Heart left ventricle (tissue), 16 donors: ENCODE results near the gene RAB11FIP4. TPM values are rescaled to one million over a fixed set of nuclear protein-coding genes. Genes with fewer than 3 reads are reported as not detected.

Experiments
- ATAC-seq, 4 donors: fragments of 200-7000 bp; cut with Tn5 transposase; one replicate each; pipeline ENCODE4 v1.9.1; 2020 to 2022; ENCODE audit warnings: moderate library complexity in 4 of 4, mild to moderate bottlenecking in 3 of 4, moderate number of reproducible peaks in 1 of 4
- DNase-seq, 5 donors: peaks; one replicate each; pipeline ENCODE4 v3.0.0-alpha.2; 2020
- H3K27ac ChIP-seq, 12 donors: fragments of 200-600 bp; sonication (generic) in 4 of 12; one replicate each; pipeline versions ENCODE4 v1.5.0 to v1.8.0; 2016 to 2022; ENCODE audit warnings: mild to moderate bottlenecking in 2 of 12
- H3K27me3 ChIP-seq, 9 donors: fragments of 200-600 bp; sonication (generic) in 2 of 9; one replicate each; pipeline versions ENCODE4 v1.5.1 to v1.8.0; 2016 to 2022; ENCODE audit warnings: mild to moderate bottlenecking in 3 of 9
- H3K36me3 ChIP-seq, 9 donors: fragments of 200-600 bp; sonication (generic) in 2 of 9; one replicate each; pipeline versions ENCODE4 v1.5.0 to v1.8.0; 2018 to 2022; ENCODE audit warnings: mild to moderate bottlenecking in 2 of 9
- H3K4me1 ChIP-seq, 12 donors: fragments of 200-600 bp; sonication (generic) in 4 of 12; one replicate each; pipeline versions ENCODE4 v1.5.0 to v1.8.0; 2016 to 2022; ENCODE audit warnings: mild to moderate bottlenecking in 3 of 12
- H3K4me3 ChIP-seq, 12 donors: fragments of 200-600 bp; sonication (generic) in 4 of 12; one replicate each; pipeline versions ENCODE4 v1.5.0 to v1.8.0; 2017 to 2022; ENCODE audit warnings: mild to moderate bottlenecking in 9 of 12, moderate library complexity in 4 of 12
- H3K9me3 ChIP-seq, 12 donors: fragments of 200-600 bp; sonication (generic) in 4 of 12; one replicate each; pipeline versions ENCODE4 v1.5.0 to v1.8.0; 2016 to 2022; ENCODE audit warnings: mild to moderate bottlenecking in 1 of 12
- POLR2A ChIP-seq, 2 donors: fragments of 450-650 bp; IDR thresholded peaks; one replicate each; pipeline ENCODE4 v1.6.1; 2017; ENCODE audit warnings: antibody characterized with exemption in 2 of 2, mild to moderate bottlenecking in 2 of 2, moderate library complexity in 2 of 2
- WGBS, 4 donors: extraction: QIAGEN DNeasy Blood & Tissue Kit in 2 of 4; methylation state at CpG; one replicate each; pipeline versions ENCODE4 v1.1.5 to v1.1.7; 2013 to 2018; 5-methylcytosine and 5-hydroxymethylcytosine counted together
- intact Hi-C, 10 donors: fragments of 100-400 bp; cut with DNase I; formaldehyde crosslinking; loops; one replicate each; pipeline versions ENCODE4 v1.11.1 to v1.14.2; 2022
- polyA plus RNA-seq, 2 donors: library from polyadenylated mRNA; stranded (reverse); fragments of 200-250 nt; gene quantifications; one replicate each; pipeline ENCODE4 v1.2.3, GENCODE V29; 2013
- total RNA-seq, 9 donors: library from RNA; depleted of rRNA in 2 of 9; stranded (reverse); fragments of >200 nt in 2 of 9; fragmentation: NEBNext Ultra II Directional in 3 of 9; extraction: Animal tissue kit (Norgen Biotek cat#: 25700) in 3 of 9; gene quantifications; one replicate each; pipeline versions ENCODE4 v1.1.0 to v1.2.4, GENCODE V29; 2016 to 2023
- TF ChIP-seq, protein P1 (sequence below), 12 donors: fragments of 200-600 bp; sonication (generic) in 4 of 12; IDR thresholded peaks; one replicate each; pipeline versions ENCODE4 v1.5.0 to v1.8.0; 2018 to 2022; ENCODE audit warnings: antibody characterized with exemption in 12 of 12, mild to moderate bottlenecking in 5 of 12
- donor health status: ischemic (EF 13 %, LVEDD 7.1; RV severe dilation, severe dysfunction).
- donor health status: healthy with polysubstance abuse.
- donor health status: DM: no; HTN: yes; CAD: no.
- donor health status: DM: no; HTN: no; CAD: no.
- donor health status: ischemic (EF 25% LVEDD 6.9; RV normal size, moderate dysfunction).
- donor health status: ischemic (EF 25% LVEDD 5.7; RV mildly dilated, moderate dysfunction).
- donor health status: healthy.
- donor health status: DM: yes; HTN: yes; CAD: no.
- donor health status: ischemic (EF 35%, LVEDD 5.7; RV mildly dilated, moderate dysfunction).
- donor health status: nonischemic (EF 11% LVEDD 7.7; RV severe dilation, severe dysfunction).
- donor health status: DM: yes; HTN: yes; CAD: no.
- donor health status: PGD.
- donor health status: ischemic (EF 29% LVEDD 5.4; RV normal size, mild dysfunction).
- donor health status: nonischemic (EF 23%, LVEDD 6.1; RV moderate dilation, normal function).

The RAB11FIP4 gene
- total and polyA plus RNA-seq, 11 donors: 1.5 to 13.7 (median 8.3) TPM

DNA sequence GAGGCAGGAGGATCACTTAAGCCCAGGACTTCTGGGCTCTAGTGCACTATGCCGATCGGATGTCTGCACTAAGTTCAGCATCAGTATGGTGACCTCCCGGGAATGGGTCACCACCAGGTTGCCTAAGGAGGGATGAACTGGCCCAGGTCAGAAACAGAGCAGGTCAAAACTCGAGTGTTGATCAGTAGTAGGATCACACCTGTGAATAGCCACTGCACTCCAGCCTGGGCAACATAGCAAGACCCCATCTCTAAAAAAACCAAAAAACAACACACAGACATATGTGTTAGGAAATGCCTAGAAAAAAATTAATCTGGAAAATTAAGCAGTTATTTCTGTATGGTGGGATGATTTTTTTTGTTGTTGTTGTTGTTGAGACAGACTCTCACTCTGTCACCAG lies 127.0 kb downstream of the RAB11FIP4 start:
- no peaks in the 10 kb centered on the region for H3K27me3 ChIP-seq
- intact Hi-C loops: loop anchor here in 1 of 10 donors (10.0 kb wide), 1 partner anchor 54 kb away; no protein-coding TSS in a partner anchor
- H3K36me3 ChIP-seq: peaks cover 0 to under 1% (median 0%) of the 10 kb centered on the region in 9 donors
- WGBS, 4 donors: 80 to 90% (median 88%) methylated on average over 4 of the region's 4 CpGs
- H3K4me1 ChIP-seq: peaks cover 0 to 7% (median 0%) of the 10 kb centered on the region in 12 donors
- ATAC-seq: no peak
- H3K4me3 ChIP-seq: no peak overlapping the region
- DNase-seq: no peak
- no peak overlapping the region for H3K27ac ChIP-seq
- no peak for TF ChIP-seq POLR2A (IDR thresholded peaks at IDR 0.05)
- TF ChIP-seq, protein P1, sequence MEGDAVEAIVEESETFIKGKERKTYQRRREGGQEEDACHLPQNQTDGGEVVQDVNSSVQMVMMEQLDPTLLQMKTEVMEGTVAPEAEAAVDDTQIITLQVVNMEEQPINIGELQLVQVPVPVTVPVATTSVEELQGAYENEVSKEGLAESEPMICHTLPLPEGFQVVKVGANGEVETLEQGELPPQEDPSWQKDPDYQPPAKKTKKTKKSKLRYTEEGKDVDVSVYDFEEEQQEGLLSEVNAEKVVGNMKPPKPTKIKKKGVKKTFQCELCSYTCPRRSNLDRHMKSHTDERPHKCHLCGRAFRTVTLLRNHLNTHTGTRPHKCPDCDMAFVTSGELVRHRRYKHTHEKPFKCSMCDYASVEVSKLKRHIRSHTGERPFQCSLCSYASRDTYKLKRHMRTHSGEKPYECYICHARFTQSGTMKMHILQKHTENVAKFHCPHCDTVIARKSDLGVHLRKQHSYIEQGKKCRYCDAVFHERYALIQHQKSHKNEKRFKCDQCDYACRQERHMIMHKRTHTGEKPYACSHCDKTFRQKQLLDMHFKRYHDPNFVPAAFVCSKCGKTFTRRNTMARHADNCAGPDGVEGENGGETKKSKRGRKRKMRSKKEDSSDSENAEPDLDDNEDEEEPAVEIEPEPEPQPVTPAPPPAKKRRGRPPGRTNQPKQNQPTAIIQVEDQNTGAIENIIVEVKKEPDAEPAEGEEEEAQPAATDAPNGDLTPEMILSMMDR (IDR thresholded peaks at IDR 0.05): no peak
- H3K9me3 ChIP-seq: no peaks in the 10 kb centered on the region

DNA sequence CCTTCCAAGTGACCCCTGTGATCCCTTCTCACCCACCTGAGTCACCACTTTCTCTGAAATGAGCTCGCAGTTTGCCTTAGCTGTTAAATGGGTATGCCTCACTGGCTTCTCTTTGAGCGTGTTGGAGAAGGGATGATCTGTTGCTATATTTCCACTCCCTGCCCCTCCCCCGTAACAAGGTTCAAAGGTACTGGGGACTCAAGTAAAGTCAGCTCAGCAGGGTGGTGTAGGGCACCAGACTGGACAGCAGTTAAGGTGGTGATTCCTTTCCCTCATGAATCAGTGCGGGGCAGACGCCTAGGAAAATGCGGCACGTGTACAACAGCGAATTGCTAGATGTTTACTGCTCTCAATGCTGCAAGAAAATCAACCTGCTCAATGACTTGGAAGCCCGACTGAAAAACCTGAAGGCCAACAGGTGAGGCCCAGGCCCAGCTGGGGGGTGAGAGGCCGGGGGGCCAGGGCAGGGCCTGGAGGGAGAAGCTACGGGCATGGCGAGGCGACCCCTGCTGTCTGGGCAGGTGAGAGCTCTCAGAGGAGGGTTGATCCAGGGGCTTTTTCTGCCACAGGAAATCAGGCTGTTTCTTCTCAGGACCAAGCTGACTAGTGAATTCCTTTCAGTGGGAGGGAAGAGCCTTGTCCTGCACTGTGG lies 130.3 kb downstream of the RAB11FIP4 start:
- Histone ChIP-seq H3K27ac (no peak overlapping the region), H3K27me3 (no peaks in the 10 kb centered on the region), H3K9me3 (peaks cover 0 to 3% (median 0%) of the 10 kb centered on the region in 12 donors), H3K4me1 (peaks cover 0 to 12% (median 0%) of the 10 kb centered on the region in 12 donors), H3K36me3 (peaks cover 0 to 8% (median 0%) of the 10 kb centered on the region in 9 donors), H3K4me3 (no peak overlapping the region)
- WGBS, 4 donors: 90 to 93% (median 92%) methylated on average over 13 of the region's 13 CpGs
- TF ChIP-seq, protein P1 (IDR thresholded peaks at IDR 0.05): no peak
- TF ChIP-seq POLR2A (IDR thresholded peaks at IDR 0.05): no peak
- ATAC-seq (no peak), DNase-seq (no peak)
- intact Hi-C loops: loop anchor here in 2 of 10 donors (5.0 kb wide), 1 partner anchor 134 kb away; no protein-coding TSS in a partner anchor

DNA sequence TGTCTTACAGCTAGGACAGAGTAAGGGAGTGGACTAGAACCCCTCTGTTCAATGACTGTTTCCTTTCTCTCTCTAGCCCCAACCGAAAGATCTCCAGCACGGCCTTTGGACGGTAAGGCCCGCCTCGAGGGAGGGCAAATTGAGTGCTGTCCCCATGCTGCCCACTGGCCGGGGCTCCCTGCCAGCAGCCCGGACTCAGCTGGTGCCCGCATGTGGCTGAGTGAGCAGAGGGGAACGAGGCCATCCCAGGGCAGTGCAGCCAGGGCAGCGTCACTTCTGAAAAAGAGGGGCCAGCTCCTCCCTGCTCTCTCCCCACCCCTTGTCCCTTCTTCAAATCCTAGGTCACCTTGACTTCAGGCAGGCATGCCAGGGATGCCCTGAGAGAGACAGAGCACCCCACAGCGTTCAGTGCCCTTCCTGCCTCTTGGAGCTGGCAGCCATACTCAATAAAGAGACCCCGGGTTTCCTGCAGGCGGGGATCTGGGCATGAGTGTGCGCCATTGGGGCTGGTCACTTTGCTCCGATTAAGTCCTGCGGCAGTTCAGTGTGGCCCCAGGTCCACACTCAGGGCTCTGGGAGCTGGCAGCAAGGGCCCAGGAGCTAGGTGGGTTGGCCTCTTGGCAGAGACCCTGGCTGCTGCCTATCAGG lies 130.9 kb downstream of the RAB11FIP4 start:
- H3K36me3 ChIP-seq: peaks cover 0 to 8% (median 0%) of the 10 kb centered on the region in 9 donors
- H3K27me3 ChIP-seq: no peaks in the 10 kb centered on the region
- WGBS, 4 donors: 66 to 86% (median 78%) methylated on average over 12 to 16 of the region's 16 CpGs
- peaks cover 0 to 3% (median 0%) of the 10 kb centered on the region in 12 donors for H3K9me3 ChIP-seq
- peak in 3 of 4 donors; percentile 7 to 51 (median 28) for ATAC-seq
- H3K4me1 ChIP-seq: peaks cover 0 to 12% (median 0%) of the 10 kb centered on the region in 12 donors
- DNase-seq: no peak
- H3K4me3 ChIP-seq: no peak overlapping the region
- TF ChIP-seq, protein P1 (IDR thresholded peaks at IDR 0.05): no peak
- no peak for TF ChIP-seq POLR2A (IDR thresholded peaks at IDR 0.05)
- intact Hi-C loops: loop anchor here in 2 of 10 donors (5.0 kb wide), 1 partner anchor 135 kb away; no protein-coding TSS in a partner anchor
- no peak overlapping the region for H3K27ac ChIP-seq

DNA sequence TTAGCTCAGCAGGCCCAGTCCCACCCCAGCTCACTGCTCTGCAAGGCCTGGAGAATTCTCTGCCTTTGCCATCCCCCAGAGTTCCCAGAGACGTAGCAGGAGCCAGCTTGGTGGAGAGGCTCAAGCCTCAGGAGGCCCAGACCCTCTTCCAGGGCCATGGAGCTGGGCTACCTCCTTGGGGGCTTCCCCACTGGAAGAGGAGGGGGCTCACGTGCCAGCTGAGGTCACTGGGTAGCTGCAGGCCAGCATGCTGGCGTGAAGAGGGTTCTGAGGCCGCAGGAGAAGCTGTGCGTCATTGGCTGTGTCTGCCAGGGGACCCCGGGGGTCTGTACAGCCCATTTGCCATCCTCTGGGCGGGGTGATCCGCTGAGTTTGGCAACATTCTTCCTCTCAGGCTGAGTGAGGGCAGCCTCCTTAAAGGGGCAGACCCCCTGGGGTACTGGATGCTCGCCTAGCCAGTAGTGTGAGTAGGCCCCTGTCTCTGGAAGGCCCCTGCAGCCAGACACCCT lies 131.6 kb downstream of the RAB11FIP4 start:
- Histone ChIP-seq H3K4me3 (no peak overlapping the region), H3K4me1 (peaks cover 0 to 12% (median 0%) of the 10 kb centered on the region in 12 donors), H3K27me3 (no peaks in the 10 kb centered on the region), H3K27ac (no peak overlapping the region), H3K9me3 (peaks cover 0 to 3% (median 0%) of the 10 kb centered on the region in 12 donors), H3K36me3 (peaks cover 0 to 8% (median 0%) of the 10 kb centered on the region in 9 donors)
- DNase-seq (no peak), ATAC-seq (no peak)
- WGBS, 4 donors: 88 to 93% (median 92%) methylated on average over 7 to 9 of the region's 9 CpGs
- TF ChIP-seq, protein P1 (IDR thresholded peaks at IDR 0.05): no peak
- no peak for TF ChIP-seq POLR2A (IDR thresholded peaks at IDR 0.05)
- intact Hi-C loops: loop anchor here in 2 of 10 donors (5.0 kb wide), 1 partner anchor 136 kb away; no protein-coding TSS in a partner anchor
